H1 (cell line): ENCODE results near the gene HGD.

Experiments used
- ATF3 ChIP-seq: IDR thresholded peaks from 2 replicates; pipeline ENCODE4 v1.6.1; 2011; ENCODE audit warnings: low read depth, mild to moderate bottlenecking, low read length; ENCODE audit not compliant: insufficient read depth
- BACH1 ChIP-seq: IDR thresholded peaks from 2 replicates; pipeline ENCODE4 v1.6.1; 2012; ENCODE audit warnings: low read length, improper control_type of control experiment
- CHD1 ChIP-seq: IDR thresholded peaks from 2 replicates; pipeline ENCODE4 v1.6.1; 2012; ENCODE audit warnings: low read depth, low read length, improper control_type of control experiment
- EZH2 ChIP-seq: fragments of 200-600 bp; sonication (generic); IDR thresholded peaks from 2 replicates; pipeline ENCODE4 v1.7.1; 2012; ENCODE audit warnings: low read depth, mild to moderate bottlenecking, moderate library complexity, low read length, inconsistent platforms; ENCODE audit not compliant: severe bottlenecking
- MAX ChIP-seq: IDR thresholded peaks from 2 replicates; pipeline ENCODE4 v1.6.1; 2012; ENCODE audit warnings: inconsistent platforms
- POLR2A ChIP-seq, 2 experiments: IDR thresholded peaks; 1 replicate in 1 of 2; 2 replicates in 1 of 2; pipeline ENCODE4 v1.6.1; 2011; ENCODE audit warnings: low read depth in 2 of 2, low read length in 2 of 2, mild to moderate bottlenecking in 2 of 2; ENCODE audit errors: control extremely low read depth in 1 of 2
- POLR2AphosphoS5 ChIP-seq: IDR thresholded peaks from 2 replicates; pipeline ENCODE4 v1.6.1; 2011; ENCODE audit warnings: low read depth, low read length
- RNF2 ChIP-seq: fragments of 200-900, 300-1000 bp; sonication (generic); IDR thresholded peaks from 2 replicates; pipeline ENCODE4 v1.7.1; 2016; ENCODE audit warnings: borderline replicate concordance, low read depth, mild to moderate bottlenecking, antibody characterized with exemption, low read length; ENCODE audit not compliant: poor library complexity, severe bottlenecking; ENCODE audit errors: missing control alignments
- SIN3A ChIP-seq, 2 experiments: IDR thresholded peaks in 1 of 2; conservative IDR thresholded peaks in 1 of 2; 2 replicates each; pipeline ENCODE4 v1.6.1; 2011 to 2012; ENCODE audit warnings: low read length in 2 of 2, improper control_type of control experiment in 1 of 2, low read depth in 1 of 2, mild to moderate bottlenecking in 1 of 2
- SP1 ChIP-seq: IDR thresholded peaks from 2 replicates; pipeline ENCODE4 v1.6.1; 2011; ENCODE audit warnings: low read depth, low read length
- TBP ChIP-seq: IDR thresholded peaks from 2 replicates; pipeline ENCODE4 v1.6.1; 2011; ENCODE audit warnings: low read depth, low read length, improper control_type of control experiment
- TCF12 ChIP-seq: IDR thresholded peaks from 2 replicates; pipeline ENCODE4 v1.6.1; 2011; ENCODE audit warnings: low read depth, mild to moderate bottlenecking, low read length
- USF2 ChIP-seq: IDR thresholded peaks from 2 replicates; pipeline ENCODE4 v1.6.1; 2011; ENCODE audit warnings: low read length, improper control_type of control experiment

- no peak for TF ChIP-seq POLR2AphosphoS5
- TF ChIP-seq SIN3A (conservative IDR thresholded peaks at IDR 0.05 in 1 of 2, IDR thresholded peaks at IDR 0.05 in 1 of 2; ENCODE audit: low read depth in 1 of 2, low read length in 2 of 2), result no peak
- TF ChIP-seq CHD1, result no peak
- no peak for TF ChIP-seq POLR2A (IDR thresholded peaks at IDR 0.05; ENCODE audit: control extremely low read depth in 1 of 2, low read depth in 2 of 2, low read length in 2 of 2)
- TF ChIP-seq USF2, result no peak
- TF ChIP-seq TCF12, result no peak
- no peak for TF ChIP-seq RNF2
- no peak for TF ChIP-seq ATF3
- no peak for TF ChIP-seq SP1
- no peak for TF ChIP-seq BACH1
- no peak for TF ChIP-seq TBP
- no peak for TF ChIP-seq EZH2
- TF ChIP-seq MAX, result no peak
Measured at GRCh38 chr3:120682095-120682681, at the start of gene HGD.
